ENCODE results near the gene SIPA1L2. TPM values are rescaled to one million over a fixed set of nuclear protein-coding genes. Genes with fewer than 3 reads are reported as not detected.

The SIPA1L2 gene
- total and polyA plus RNA-seq, 2 of the 13 experiments (the other 11 are each of a cell fraction or from before 2014, with no cell fraction given), result 0.03 TPM; not detected in 1

GRCh38 chr1:232667094-232667777, 37.3 kb upstream of the SIPA1L2 start:
- H3K4me3 ChIP-seq (replicated peaks in 1 of 3; ENCODE audit: insufficient read depth in 1 of 3, low read depth in 2 of 3, low read length in 3 of 3), result no peak overlapping the region
- H3K9me3 ChIP-seq (ENCODE audit: low read length), result no peaks in the 10 kb centered on the region
- no peak for FAIRE-seq
- TF ChIP-seq ZNF18 (CRISPR knock-in tag; IDR thresholded peaks at IDR 0.05; ENCODE audit: insufficient replicate concordance) (no peak), ZNF296 (CRISPR knock-in tag; conservative IDR thresholded peaks at IDR 0.05) (no peak), ZNF337 (CRISPR knock-in tag; IDR thresholded peaks at IDR 0.05; ENCODE audit: borderline replicate concordance, low read depth) (no peak), ATF2 (CRISPR knock-in tag; IDR thresholded peaks at IDR 0.05) (no peak), NFE2L2 (IDR thresholded peaks at IDR 0.05; ENCODE audit: low read length) (no peak), MED8 (CRISPR knock-in tag; IDR thresholded peaks at IDR 0.05; ENCODE audit: insufficient replicate concordance) (no peak), ZNF446 (CRISPR knock-in tag; IDR thresholded peaks at IDR 0.05) (no peak), MLLT10 (CRISPR knock-in tag; IDR thresholded peaks at IDR 0.05) (no peak), TOPORS (CRISPR knock-in tag; IDR thresholded peaks at IDR 0.05) (no peak), MEF2D (CRISPR knock-in tag; IDR thresholded peaks at IDR 0.05) (no peak)
- TF ChIP-seq, protein P1, sequence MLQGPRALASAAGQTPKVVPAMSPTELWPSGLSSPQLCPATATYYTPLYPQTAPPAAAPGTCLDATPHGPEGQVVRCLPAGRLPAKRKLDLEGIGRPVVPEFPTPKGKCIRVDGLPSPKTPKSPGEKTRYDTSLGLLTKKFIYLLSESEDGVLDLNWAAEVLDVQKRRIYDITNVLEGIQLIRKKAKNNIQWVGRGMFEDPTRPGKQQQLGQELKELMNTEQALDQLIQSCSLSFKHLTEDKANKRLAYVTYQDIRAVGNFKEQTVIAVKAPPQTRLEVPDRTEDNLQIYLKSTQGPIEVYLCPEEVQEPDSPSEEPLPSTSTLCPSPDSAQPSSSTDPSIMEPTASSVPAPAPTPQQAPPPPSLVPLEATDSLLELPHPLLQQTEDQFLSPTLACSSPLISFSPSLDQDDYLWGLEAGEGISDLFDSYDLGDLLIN (CRISPR knock-in tag; IDR thresholded peaks at IDR 0.05; ENCODE audit: borderline replicate concordance), result no peak
- TF ChIP-seq, protein P2, sequence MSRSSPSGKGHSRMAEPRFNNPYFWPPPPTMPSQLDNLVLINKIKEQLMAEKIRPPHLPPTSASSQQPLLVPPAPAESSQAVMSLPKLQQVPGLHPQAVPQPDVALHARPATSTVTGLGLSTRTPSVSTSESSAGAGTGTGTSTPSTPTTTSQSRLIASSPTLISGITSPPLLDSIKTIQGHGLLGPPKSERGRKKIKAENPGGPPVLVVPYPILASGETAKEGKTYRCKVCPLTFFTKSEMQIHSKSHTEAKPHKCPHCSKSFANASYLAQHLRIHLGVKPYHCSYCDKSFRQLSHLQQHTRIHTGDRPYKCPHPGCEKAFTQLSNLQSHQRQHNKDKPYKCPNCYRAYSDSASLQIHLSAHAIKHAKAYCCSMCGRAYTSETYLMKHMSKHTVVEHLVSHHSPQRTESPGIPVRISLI (CRISPR knock-in tag; IDR thresholded peaks at IDR 0.05; ENCODE audit: borderline replicate concordance), result no peak
- TF ChIP-seq, protein P3, sequence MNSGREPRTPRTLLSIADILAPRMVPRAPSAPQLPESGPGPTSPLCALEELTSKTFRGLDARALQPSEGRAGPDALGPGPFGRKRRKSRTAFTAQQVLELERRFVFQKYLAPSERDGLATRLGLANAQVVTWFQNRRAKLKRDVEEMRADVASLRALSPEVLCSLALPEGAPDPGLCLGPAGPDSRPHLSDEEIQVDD (CRISPR knock-in tag; IDR thresholded peaks at IDR 0.05; ENCODE audit: borderline replicate concordance), result no peak

More at GRCh38 chr1:232667094-232667777, 37.3 kb upstream of the SIPA1L2 start:
- ChIA-PET CTCF (ENCODE audit: low intra/inter-chr PET ratio, low total read pairs) (no interaction called here), POLR2A (no interaction called here)
- Histone ChIP-seq H3K4me1 (ENCODE audit: insufficient read depth, low read length) (no peaks in the 10 kb centered on the region), H3K4me2 (ENCODE audit: low read depth, low read length) (no peak overlapping the region), H3K79me2 (ENCODE audit: insufficient read depth, low read length) (no peaks in the 10 kb centered on the region), H4K20me1 (ENCODE audit: insufficient read depth, low read length) (no peaks in the 10 kb centered on the region), H3K9ac (ENCODE audit: insufficient read depth, low read depth, low read length) (no peak overlapping the region), H2AFZ (ENCODE audit: low read length) (no peak overlapping the region), H3K27ac (ENCODE audit: extremely low read length, insufficient read depth, low read length) (no peak overlapping the region), H3K36me3 (replicated peaks in 1 of 2; ENCODE audit: control insufficient read depth in 1 of 2, insufficient read depth in 2 of 2, low read length in 2 of 2) (no peaks in the 10 kb centered on the region), H3K27me3 (ENCODE audit: control insufficient read depth in 1 of 2, insufficient read depth in 2 of 2, low read length in 2 of 2) (peaks cover 0 to 4% of the 10 kb centered on the region in 2 experiments; a peak in 1 of 5 replicates)
- DNase-seq (ENCODE audit: low spot score) (no peak), ATAC-seq (no peak)
- intact Hi-C loops (cut with micrococcal nuclease; ENCODE audit: unreplicated experiment) (no loop called here), in situ Hi-C loops (cut with HindIII; ENCODE audit: extremely low pct_ligation_motif_present, low pct_unique_long_range_greater_than_20kb) (no loop called here)
- no TSS peak for BruUV-seq (replicated peaks)
- WGBS (ENCODE audit: low lambda C conversion rate), result 2% methylated on average over 3 of the region's 3 CpGs
